ENCODE measurements around the gene CEP85L.

CEP85L gene

DNA sequence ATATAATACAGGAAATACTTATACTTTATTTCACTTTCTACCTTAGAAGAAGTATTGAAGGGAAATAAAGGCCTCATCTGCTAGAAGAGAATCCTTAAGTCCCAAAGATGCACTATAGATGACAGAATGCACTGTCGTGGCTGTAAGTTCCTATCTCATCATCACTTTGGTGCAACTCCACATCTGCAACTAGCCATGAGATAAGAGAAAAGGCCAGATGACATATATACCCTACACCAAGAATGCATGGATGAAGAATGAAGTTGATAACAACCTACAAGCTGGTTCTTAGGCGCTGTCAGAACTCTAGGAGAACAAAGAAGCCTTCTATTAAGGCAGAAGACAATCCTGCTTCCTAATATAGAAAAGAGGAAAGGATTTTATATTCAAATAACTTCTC is 114.9 kb downstream of the CEP85L start:
- DNase-seq (ENCODE audit: low spot score) = no peak

DNA sequence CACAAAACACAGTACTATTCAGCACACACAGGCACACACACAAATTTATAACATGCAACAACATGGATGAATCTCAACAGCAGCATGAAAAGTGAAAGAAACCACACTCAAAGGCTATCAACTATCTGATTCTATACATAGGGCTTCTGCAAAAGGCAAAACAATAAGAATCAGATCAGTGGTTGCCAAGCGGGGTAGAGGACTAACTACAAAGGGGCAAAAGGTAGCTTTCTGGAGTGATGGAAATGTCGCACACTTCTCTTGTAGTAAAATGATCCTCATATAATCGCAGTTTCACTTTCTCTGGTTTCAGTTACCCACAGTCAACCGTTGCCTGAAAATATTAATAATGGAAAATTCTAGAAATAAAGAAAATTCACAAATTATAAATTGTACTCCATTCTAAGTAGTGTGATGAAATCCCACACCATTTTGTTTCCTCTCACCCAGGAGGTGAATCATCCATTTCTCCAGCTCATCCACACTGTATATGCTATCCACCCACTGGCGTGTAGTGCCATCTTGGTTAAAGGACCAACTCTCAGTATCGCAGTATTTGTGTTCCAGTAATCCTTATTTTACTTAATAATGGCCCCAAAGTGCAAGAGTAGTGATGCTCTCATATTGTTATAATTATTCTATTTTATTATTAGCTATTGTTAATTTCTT is 116.1 kb downstream of the CEP85L start:
- no peak for DNase-seq (ENCODE audit: low spot score)

- no peak for DNase-seq (ENCODE audit: low spot score)
Observed at GRCh38 chr6:118530942-118531341, 120.4 kb downstream of the CEP85L start.

GRCh38 chr6:118529756-118530155 is 121.6 kb downstream of the CEP85L start:
- no peak for DNase-seq (ENCODE audit: low spot score)

- no peak for DNase-seq (ENCODE audit: low spot score)
Observed at GRCh38 chr6:118528129-118528528, 123.3 kb downstream of the CEP85L start.

DNA sequence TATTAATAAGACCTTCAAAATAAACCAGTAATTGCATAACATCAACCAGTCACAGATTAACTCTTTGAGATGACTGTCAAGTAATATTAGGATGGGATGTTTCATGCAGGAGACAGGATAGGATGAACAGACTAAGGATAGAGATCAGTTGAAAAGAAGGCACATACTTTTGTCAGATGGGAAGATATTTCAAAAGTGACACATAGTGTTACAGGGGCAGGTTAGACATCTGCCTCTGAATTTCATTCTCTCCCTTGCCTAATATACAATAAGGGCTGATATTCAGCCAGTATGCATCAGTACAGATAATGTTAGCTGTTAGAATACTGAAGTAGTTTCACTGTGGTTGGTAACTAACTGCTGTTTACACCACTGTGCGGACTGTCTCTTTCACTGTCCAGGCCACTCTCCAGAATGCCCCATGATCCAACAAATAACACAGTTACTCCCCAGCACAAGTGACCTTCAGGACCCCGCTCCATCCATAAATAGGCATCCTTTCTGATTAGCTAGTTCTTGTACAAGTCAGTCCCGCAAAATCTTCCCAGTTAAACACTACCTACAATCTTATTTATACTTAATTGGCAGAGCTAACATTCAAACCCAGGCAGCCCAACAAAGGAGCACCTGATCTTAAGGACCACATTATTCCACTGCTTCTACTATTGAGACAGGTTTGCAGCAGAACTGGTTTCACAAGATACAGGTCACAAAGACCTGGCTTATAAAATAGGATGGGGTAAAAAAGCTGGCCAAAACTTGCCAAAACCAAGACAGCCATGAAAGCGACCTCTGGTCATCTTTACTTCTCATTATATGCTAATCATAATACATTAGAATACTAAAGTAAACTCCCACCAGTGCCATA is 125.2 kb downstream of the CEP85L start:
- DNase-seq (ENCODE audit: low spot score) = no peak

DNA sequence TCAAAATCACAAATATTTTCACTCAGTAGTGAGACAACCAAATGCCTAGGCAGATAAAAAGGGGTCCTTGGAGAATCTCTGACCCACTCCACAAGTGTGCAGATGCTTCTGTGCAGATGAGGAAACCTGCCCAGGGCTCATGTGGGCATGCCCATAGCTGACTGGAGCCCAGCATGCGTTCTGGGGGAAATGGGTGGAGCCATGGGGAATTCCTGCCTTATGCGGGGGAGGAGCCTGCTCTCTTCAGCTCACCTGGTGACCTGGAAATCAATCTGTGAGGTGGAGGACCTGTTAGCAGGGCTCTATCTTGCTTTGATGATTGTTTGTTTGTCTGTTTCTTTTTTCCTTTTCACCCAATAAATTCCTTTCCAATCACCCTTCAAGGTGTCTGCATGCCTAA is 126.7 kb downstream of the CEP85L start:
- DNase-seq (ENCODE audit: low spot score) = no peak

DNA sequence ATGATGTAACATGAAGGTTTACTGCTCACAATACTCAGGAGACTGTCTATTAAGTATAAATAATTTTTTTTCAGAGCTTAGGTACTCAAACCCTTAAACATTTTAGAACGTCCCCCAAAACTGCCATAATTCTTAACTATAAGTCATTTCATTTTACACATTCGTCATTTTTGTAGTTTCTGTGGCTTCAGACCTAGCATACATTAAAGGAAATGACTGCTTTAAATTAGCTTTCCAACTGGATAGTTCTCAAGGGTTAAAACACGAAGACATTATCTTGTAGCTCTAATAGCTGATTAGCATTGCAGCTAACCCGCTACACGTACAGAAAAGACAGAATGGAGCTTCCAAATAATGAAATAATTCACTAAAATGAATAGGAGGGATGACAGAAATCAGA is 128.2 kb downstream of the CEP85L start:
- DNase-seq (ENCODE audit: low spot score) = no peak

DNA sequence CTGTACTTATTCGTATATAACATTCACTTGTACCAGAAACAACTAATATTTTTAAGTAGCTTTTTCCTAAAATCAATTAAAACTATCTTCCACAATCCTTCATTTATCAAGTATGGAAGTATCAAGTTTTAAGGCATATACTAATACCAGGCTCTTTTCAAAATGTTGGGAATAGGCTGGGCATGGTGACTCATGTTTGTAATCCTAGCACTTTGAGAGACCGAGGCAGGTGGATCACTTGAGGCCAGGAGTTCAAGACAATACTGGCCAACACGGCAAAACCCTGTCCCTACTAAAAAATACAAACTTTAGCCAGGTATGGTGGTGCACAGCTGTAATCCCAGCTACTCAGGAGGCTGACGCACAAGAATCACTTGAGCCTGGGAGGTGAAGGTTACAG is 129.0 kb downstream of the CEP85L start:
- no peak for DNase-seq (ENCODE audit: low spot score)

- no peak for DNase-seq (ENCODE audit: low spot score)
Observed at GRCh38 chr6:118514689-118515088, 136.7 kb downstream of the CEP85L start.

GRCh38 chr6:118511930-118512715 is 139.3 kb downstream of the CEP85L start:
- no peak for DNase-seq (ENCODE audit: low spot score)

DNA sequence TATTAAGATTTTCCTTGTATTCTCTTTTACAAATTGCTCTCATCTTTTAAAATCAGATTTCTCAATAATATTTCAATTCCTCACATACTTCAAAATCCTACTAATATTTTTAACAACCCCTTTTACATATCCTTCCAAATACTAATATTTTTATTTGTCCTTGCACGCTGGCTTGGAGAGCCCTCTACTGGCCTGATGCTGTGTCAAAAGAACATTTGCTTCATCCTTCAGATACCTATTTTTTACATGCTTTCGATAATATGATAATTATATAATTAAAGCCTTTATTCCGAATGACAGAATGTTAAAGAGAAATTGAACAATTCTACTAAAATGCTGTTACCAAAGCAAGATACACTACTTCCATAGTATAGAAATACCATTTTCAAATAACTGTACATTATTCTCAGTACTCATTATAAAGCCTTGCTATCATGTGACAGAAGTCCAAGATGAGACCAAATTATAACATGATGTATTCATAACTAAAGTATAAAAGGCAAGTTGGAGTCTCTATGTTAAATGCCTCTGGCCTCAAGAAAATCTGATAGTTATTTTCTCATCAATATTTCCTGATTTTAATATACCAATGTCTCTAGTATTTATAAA is 142.3 kb downstream of the CEP85L start:
- DNase-seq (ENCODE audit: low spot score) = peak; percentile 18

DNA sequence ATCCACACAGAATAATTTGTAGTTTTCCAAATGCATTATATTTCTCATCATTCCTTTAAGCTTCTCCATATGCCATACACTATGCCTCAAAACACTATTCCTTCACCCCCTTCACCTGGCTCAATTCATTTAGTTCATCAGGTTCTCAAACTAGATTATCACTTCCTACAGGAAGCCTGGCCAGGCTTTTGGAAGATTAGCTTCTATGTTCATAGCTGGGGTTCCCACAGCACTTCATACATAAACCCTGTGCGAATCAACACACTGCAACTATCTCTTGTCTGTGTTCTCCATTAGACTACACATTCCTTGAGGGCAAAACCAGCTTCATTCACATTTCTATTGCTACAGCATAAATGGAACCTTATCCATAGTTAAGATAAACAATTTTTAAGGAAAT is 143.8 kb downstream of the CEP85L start:
- DNase-seq (ENCODE audit: low spot score) = no peak

DNA sequence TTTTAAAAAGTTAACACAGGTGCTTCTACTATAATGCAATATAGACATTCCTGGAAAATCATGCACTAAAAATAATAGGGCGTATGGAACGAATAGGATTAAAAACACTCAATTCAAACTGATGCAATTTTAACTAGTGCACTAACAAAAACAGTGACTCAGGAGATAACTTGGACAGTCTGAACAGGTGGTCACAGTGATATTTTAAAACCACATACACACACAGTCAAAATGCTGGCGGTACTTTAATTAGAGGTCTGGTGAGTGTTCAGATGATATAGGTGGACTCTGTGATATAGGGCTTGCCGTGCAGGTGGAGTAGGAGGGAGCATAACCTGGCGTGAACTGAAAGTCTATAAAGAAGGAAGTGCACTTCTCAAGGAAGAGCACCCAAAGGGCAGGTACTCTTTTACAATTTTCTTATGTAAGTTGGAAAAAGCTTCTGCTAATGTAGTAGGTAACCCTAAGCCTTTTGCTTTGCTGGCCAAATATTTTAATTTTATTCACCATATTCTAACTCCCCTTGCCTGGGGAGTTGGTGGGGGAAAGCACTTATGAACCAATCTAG is 145.2 kb downstream of the CEP85L start:
- no peak for DNase-seq (ENCODE audit: low spot score)

DNA sequence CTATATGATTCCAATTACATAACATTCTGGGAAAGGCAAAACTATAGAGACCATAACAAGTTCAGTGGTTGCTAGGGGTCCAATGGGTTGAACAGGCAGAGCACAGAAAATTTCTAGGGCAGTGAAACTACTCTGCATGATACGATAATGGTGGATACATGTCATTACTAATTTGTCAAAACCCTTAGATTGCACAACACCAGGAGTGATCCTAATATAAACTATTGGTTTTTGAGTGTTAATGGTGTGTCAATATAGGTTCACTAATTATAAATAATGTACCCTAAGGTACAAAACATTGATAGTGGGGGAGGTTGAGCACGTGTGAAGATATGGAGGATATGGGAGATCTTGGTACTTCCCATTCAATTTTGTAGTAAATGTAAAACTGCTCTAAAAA is 145.7 kb downstream of the CEP85L start:
- no peak for DNase-seq (ENCODE audit: low spot score)

GRCh38 chr6:118504611-118505010 is 146.8 kb downstream of the CEP85L start:
- no peak for DNase-seq (ENCODE audit: low spot score)

GRCh38 chr6:118502169-118502568 is 149.2 kb downstream of the CEP85L start:
- no peak for DNase-seq (ENCODE audit: low spot score)

GRCh38 chr6:118501765-118502164 is 149.6 kb downstream of the CEP85L start:
- DNase-seq (ENCODE audit: low spot score) = no peak

- DNase-seq (ENCODE audit: low spot score) = no peak
Observed at GRCh38 chr6:118501099-118501498, 150.3 kb downstream of the CEP85L start.

DNA sequence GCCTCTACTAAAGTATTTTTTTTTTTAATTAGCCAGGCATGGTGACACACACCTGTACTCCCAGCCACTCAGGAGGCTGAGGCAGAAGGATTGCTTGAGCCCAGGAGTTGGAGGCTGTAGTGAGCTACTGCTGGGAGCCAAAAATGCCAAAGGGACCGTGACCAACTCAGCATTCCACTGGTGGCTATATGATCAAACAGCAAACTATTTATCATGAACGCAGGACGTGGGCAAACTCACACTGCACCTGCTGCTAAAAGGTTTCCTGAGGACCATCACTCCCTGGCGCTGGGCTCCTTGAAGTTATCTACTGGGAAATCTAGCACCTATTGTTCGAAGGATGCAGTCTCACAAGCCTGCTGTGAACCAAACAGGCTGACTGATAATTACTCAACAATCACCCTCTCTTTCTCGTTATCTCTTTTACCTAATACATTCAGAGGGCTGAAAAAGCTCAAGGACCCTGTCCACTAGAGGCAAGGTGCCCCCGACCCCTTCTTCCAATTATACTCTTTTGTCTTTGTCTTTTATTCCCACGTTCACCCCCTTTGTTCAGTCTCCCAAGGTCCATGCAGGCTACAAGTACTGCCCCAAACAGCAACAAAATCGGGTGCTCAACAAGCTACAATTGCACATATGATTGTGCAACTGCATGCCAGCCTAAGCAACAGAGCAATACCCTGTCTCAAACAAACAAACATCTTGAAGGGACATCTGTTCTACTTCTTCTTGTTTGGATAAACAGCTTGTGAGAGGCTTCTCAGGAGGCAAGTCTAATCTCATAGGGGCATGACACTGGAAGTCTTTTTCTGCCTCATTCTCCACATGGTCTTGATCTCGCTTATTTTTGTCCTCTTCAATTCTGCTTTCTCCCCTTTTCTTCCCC is 151.0 kb downstream of the CEP85L start:
- DNase-seq (ENCODE audit: low spot score) = no peak

Data from AG08395 (cell line).